ENCODE measurements around the gene LAMP2.

The LAMP2 gene

GRCh38 chrX:120485638-120486520 lies 16.8 kb upstream of the LAMP2 start (continued):
- TF ChIP-seq ZNF513 (tag by site-specific recombination; IDR thresholded peaks at IDR 0.05) (peak; percentile 8; the same call in 1 of the 2 replicates), ZNF623 (tag by site-specific recombination; IDR thresholded peaks at IDR 0.05) (no peak), ZBTB49 (tag by site-specific recombination; IDR thresholded peaks at IDR 0.05; ENCODE audit: low read depth) (no peak), ZNF341 (tag by site-specific recombination; IDR thresholded peaks at IDR 0.05; ENCODE audit: low read depth) (no peak), ZNF701 (tag by site-specific recombination; IDR thresholded peaks at IDR 0.05) (no peak), ZNF658 (tag by site-specific recombination; IDR thresholded peaks at IDR 0.05) (no peak), ZNF585B (tag by site-specific recombination; IDR thresholded peaks at IDR 0.05) (no peak), ZNF169 (tag by site-specific recombination; IDR thresholded peaks at IDR 0.05) (no peak), ZNF140 (tag by site-specific recombination; IDR thresholded peaks at IDR 0.05) (no peak), ZNF561 (tag by site-specific recombination; IDR thresholded peaks at IDR 0.05; ENCODE audit: borderline replicate concordance) (0 out of 2 replicates have a peak, but pooled peaks have one; percentile 55), YY1 (tag by site-specific recombination; IDR thresholded peaks at IDR 0.05) (no peak), GFI1B (tag by site-specific recombination; IDR thresholded peaks at IDR 0.05) (no peak), ZNF792 (tag by site-specific recombination; IDR thresholded peaks at IDR 0.05) (no peak), ZNF221 (tag by site-specific recombination; IDR thresholded peaks at IDR 0.05; ENCODE audit: borderline replicate concordance) (no peak), ZNF664 (tag by site-specific recombination; IDR thresholded peaks at IDR 0.05) (no peak), ZNF148 (tag by site-specific recombination; IDR thresholded peaks at IDR 0.05; ENCODE audit: borderline replicate concordance) (no peak), ZNF580 (tag by site-specific recombination; IDR thresholded peaks at IDR 0.05) (no peak), ZNF184 (tag by site-specific recombination; IDR thresholded peaks at IDR 0.05) (no peak), ZNF423 (tag by site-specific recombination; IDR thresholded peaks at IDR 0.05) (no peak), ZNF248 (tag by site-specific recombination; IDR thresholded peaks at IDR 0.05) (no peak), ZNF391 (tag by site-specific recombination; IDR thresholded peaks at IDR 0.05; ENCODE audit: borderline replicate concordance, low read depth) (no peak), KLF9 (tag by site-specific recombination; IDR thresholded peaks at IDR 0.05; ENCODE audit: low read depth) (peak; percentile 25; the same call in 1 of the 2 replicates), ZNF416 (tag by site-specific recombination; IDR thresholded peaks at IDR 0.05) (no peak), ZNF529 (tag by site-specific recombination; IDR thresholded peaks at IDR 0.05; ENCODE audit: insufficient replicate concordance) (no peak), SP7 (tag by site-specific recombination; IDR thresholded peaks at IDR 0.05) (no peak), ZNF26 (tag by site-specific recombination; IDR thresholded peaks at IDR 0.05) (no peak), PBX3 (CRISPR knock-in tag; IDR thresholded peaks at IDR 0.05) (no peak)
